IPS-NIHi7 (cell line): ENCODE data around the gene LUZP2.
"Not testable (repeated sequence)": the region's sequence is repeated elsewhere in the genome, so short reads cannot be mapped to it uniquely, and the experiment has no call there.

Experiments
- DNase-seq: peaks from one replicate; pipeline ENCODE4 v3.0.0; 2012; ENCODE audit warnings: mixed read lengths; ENCODE audit errors: extremely low spot score

LUZP2 gene

DNA sequence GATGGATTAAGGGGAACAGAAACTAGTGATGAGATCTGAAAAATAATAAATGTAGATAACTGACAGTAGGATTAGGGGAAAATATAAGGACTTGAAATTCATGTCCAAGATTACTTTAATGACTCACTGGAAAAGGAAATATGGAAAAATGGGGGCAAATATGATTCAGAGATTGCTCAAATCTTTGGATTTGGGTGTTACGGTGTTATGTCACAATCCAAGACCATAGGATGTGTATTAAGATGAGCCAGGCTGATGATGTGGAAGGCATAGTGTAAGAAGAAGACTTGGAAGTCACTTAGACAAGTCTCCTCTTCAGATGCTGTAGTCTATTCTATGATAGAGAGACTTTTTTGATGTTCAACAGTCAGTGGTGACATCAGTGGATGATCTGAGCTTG is 323.7 kb downstream of the LUZP2 start:
- DNase-seq, result no peak

DNA sequence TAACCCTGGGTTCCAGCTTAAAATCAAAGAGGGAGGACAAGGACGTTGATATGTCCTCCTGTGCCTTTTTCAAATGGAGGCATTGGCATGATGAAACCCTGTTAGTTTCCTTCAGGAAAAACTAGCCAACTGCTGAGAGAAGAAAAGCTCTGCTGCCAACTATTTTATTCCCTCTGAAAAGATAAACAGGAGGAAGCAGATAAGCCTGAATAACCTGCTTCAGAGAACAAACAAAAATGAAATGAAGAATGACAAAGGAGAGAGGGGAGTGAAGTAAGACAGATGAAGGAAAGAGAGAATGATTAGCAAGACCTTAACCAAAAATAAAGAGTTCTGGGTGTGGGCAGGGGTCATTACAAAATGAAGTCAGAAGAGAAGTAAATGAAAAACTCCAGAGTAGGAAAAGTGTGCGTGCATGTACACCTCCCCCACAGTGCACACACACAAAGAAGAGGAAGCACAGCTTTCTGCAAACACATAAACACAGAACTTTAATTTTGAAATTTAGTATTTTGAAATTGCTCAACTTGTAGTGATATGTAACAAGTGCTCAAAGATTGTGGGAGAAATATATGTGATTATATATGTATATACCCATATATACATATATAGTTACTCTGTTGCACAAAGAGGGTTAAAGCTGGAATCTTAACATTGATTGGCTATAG is 332.2 kb downstream of the LUZP2 start:
- DNase-seq, result no peak

DNA sequence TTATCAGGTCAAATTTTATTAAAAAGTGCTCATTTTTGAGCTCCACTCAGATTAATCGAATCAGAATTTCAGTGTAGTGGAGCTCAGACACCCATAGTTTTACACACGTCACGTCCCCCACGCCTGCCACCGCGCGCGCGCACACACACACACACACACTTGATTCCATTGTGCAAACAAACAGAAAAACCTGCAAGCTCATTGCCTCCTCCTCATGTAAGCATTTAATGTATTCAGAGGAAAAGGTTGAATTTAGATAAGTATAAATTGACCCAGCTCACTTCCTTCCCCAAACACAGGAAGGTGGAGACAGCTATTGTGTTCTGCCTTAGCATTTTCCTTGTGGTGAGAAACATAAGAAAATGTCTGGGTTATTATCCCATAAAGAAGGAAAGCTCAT is 336.7 kb downstream of the LUZP2 start:
- DNase-seq, result no peak

DNA sequence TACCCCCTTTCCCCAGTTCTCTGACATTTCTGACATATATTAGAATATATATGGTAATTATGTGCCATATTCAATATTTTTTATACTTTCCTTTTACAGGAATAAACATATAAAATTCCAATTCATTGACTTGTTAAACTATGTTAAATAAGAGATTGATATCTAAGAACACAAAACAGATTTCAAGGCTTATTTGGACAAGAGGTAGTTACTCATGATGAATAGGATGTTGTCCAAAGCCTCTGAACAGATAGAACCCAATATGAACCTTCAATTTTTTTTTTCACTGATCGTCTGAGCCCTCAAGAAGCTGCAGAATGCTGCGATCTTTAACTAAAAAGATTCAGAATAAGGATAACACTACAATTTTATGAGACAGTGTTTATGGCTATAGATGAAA is 340.3 kb downstream of the LUZP2 start:
- no peak for DNase-seq

DNA sequence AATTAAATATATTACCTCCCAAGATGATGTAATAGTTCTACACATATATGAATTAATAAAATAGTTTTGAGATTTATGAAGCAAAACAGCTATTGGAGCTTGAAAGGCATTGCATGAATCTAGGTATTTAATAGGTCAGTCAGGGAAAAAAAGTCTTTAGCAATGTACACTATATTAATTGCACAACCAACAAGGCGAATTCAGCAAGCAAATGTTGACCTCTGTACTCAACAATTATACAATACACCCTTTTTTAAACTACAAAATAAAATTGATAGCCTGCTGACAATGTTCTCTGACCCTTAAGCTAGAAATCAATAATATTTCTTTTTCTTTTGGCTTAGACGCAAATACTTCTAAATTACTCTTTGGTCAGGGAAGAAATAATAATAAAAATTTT is 345.5 kb downstream of the LUZP2 start:
- DNase-seq, result no peak

DNA sequence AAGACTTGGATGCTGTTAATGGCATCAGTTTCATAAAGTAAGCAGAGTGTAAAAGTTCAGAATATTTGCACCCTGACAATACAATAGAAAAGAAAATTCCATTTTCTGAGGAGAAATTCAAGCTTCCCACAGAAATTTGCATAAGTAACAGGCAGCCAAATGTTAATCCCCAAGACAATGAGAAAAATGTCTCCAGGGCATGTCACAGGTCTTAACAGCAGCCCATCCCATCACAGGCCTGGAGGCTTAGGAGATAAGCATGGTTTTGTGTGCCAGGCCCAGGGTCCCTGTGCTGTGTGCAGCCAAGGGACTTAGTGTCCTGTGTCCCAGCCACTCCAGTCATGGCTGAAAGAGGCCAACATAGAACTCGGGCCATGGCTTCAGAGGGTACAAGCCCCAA is 347.6 kb downstream of the LUZP2 start:
- DNase-seq, result no peak

DNA sequence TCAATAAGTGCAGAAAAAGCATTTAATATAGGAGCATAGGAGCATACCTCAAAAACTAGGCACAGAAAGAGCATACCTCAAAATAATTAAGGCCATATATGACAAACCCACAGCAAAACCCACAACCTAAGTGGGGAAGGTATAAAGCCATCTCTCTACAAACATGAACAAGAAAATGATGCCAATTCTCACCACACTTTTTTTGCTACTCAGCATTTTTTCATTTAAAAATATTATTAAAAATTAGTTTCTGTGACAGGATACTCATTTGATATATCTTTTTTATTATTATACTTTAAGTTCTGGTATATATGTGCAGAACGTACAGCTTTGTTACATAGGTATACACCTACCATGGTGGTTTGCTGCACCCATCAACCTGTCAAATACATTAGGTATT is 352.0 kb downstream of the LUZP2 start:
- DNase-seq, result no peak

DNA sequence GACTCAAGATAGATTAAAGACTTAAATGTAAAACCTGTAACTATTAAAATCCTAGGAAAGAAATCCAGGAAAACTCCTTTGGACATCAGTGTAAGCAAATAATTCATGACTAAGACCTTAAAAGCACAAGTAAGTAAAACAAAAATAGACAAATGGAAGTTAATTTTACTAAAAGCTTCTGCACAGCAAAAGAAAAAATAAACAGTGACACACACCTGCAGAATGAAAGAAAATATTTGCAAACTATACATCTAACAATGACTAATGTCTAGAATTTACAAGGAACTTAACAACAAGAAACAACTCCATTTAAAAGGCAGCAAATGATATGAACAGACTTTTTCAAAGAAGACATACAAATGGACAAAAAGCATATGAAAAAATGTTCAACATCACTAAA is 359.1 kb downstream of the LUZP2 start:
- DNase-seq, result no peak

DNA sequence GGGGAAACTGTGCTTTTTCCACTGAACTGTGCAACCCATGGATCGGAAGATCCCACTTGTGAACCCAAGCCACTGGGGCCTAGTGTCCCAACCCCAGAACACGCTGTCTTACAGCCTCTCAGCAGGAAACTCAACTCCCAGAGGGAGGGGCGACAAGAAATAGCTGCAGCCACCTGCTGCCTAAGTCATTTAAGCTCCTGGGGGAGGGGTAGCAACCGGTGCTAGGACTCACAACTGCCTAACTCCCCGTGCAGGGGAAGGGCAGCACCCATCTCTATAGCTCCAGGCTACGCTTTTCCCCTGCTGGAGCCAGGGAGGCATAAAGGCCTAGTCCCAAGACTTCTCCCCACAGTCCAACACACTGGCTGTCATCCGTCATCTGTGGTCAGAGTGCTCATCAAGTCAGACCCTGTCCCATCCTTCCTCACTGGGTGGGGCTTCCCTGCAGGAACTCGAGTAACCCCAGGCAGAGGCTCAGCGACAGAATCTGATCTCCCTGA is 363.0 kb downstream of the LUZP2 start:
- DNase-seq, result no peak

DNA sequence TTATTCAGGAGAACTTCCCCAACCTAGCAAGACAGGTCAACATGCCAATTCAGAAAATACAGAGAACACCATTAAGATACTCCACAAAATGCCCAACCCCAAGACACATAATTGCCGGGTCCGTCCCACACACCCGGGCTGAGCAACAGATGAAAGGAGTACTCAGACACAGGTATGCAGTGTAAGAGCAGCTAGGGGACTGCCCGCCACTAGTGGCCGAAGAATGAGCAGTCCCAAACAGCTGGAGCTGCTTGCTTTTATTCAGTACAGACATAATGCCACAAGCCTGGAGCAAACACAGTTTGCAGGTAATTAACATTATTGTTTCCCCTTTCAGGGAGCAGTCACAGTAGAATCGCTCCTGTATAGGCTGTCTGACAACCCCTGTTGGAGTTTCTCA is 364.6 kb downstream of the LUZP2 start:
- no peak for DNase-seq

DNA sequence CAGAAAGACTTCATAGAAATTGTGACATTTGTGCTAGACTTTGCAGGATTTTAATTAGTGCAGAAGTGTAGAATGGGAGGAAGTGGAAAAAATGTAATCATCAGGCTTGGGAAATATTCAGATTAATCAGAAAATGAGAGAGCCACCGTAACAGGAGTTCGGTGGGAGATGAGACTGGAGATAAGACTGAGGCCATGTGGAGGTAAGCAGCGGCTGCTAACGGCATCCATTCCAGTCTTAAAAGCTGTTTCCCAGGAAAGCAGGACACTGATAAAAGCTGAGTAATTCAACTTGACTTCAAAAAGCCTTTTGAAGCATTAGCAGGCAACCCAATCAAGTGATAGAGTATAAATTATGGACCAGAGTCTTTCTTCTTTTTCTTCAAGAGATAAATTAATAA is 369.9 kb downstream of the LUZP2 start:
- no peak for DNase-seq

DNA sequence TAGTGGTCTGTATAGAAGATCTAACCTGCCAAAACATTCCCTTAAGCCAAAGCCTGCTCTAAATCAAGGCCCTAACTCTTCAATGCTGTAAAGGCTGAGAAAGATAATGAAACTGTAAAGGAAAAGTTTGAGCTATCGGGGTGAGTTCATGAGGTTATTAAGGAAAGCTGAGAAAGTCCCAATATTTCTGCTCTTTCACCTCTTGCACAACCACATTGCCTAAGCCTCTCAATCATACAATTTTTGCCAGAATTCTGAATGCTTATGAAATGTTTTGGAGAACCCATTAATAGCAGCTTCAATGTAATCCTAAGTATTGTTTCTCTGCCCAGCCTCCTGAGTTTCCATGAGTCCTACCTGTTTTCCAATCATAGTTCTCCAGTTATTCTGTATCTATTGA is 373.2 kb downstream of the LUZP2 start:
- no peak for DNase-seq

DNA sequence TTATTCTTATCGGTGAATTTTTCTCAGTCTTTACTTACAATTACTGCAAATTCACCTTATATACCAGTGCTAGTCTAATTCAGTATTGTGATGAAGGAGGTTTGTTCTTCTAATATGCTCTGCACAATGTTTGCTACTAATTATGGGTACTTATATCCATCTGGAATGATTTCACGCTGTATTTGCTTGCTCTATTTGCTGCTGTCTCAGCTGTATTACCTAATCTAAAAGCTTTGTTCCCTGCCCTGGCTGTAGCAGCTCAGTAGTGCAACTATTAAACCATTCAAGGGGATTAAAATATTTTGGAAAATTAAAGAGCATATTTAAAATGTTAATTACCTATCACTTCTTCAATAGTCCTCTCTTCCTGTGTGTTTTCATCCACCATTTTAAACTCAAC is 375.3 kb downstream of the LUZP2 start:
- DNase-seq, result no peak

DNA sequence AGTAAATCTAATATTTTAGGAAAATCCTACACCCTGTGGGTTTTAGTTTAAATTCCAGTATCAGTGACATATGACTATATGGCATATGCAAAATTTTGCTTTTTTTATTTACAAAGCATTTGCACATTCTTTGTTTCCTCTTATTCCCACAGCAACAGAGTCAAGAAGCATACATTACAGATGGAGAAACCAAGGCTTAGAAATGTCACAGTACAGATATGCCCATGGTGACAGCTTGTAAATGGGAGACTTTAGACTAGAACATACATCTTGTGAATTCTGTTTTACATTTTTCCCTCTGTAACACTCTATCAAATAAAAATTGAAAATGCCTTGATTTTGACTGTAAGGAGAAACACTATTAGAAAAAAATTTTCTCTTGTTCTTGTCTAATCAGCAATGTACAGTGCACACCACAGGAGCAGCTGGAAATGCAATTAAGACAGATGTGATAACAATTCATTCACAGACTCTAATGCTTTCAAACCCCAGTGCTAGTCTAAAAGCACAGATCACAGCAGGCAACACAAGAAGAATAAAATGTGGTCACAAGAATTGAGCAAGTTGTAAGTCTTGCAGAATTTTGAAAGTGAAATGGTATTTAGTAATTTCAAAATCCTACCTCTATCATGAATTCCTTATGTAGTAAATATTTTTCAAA is 375.9 kb downstream of the LUZP2 start:
- no peak for DNase-seq

DNA sequence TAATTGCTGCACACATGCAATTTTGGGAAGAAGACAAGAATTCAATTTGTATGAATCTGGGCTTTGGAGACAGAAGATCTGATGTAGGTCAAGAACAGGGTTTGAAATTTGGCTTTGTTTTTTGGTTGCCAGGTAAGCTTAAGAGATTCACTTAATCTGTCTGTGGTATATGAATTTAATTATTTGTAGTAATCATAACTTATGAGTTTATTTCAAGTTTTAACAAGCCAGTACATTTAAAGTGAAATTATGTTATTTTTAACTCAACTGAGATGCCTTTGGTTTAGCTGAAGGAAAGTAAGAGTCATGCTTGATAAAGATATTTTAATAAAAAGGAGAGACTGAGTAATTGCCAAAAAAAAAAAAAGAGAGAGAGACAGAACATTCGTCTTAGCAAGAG is 384.1 kb downstream of the LUZP2 start:
- no peak for DNase-seq

DNA sequence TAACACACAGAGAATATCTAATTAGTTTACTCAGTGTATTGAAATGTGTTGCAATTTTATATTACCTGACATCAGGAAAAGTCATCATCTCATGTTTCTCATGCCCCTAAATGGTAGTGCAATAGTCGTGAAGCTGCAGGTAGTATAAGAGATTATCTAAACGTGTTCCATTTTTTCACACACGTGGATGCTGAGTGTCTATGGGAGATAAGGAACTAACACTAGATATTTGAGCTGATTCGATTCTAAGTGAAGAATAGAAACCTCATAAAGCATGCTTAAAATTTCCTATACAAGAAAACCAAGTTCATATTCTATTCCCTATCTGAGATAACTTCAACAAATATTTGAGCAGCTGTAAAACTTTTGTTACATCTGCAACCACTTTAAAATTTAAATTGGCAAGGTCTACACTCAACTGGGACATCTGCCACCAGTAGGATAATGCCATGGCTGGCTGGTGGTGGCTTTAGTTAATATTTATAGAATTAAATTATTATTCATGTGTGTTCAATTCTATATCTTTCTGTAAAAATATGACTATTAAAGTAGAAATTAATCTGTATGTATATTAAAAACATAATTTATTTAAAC is 388.8 kb downstream of the LUZP2 start:
- DNase-seq, result no peak

DNA sequence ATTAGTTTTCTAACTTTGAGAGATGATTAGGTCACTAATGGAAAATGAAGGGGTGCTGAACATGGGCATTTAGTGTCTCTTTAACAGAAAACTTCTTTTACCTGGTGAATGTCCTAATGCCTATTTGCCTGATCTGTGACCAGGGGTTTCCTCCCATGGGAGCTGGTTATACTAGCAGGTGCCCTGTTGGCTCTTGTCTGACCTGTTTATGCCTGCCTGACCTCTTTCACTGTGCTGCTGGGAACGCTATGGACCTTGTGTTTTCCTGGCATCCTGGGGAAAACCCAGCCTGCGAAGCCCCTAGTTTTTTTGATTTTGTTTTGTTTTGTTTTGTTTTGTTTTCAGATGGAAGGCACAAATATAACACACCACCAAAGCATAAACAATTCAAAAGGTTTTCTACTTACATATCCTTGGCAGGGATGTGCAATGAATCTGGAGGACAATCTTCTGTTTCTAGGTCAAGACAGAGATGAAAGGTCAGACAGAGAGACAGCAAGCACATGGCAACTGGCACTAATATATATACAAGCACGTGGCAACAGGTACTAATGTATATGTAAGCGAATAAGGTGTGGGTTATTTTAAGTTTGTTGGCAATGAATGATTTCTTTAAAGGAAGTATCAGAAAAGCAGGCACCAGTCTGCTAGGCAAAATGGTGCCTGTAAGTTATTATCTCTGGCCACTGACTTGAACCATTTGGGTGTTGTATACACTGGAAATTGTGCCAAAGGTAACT is 390.2 kb downstream of the LUZP2 start:
- no peak for DNase-seq

DNA sequence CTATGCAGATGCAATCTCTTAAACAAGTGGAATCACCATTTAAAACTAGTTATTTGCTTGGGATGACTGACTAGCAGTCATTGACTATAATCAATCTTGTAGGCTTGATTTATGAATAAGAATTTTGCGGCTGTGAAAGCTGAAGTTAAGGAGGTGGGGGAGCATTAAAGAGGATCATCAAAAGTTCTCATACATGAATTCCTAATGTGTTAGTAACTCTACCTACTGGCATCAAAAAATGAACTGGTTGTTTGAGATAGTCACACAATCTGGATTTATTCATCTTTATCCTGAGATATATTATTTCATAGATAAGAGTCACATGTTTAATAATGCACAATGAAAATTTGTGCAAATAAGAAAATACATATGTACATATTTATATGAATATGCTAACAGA is 393.6 kb downstream of the LUZP2 start:
- DNase-seq, result no peak

DNA sequence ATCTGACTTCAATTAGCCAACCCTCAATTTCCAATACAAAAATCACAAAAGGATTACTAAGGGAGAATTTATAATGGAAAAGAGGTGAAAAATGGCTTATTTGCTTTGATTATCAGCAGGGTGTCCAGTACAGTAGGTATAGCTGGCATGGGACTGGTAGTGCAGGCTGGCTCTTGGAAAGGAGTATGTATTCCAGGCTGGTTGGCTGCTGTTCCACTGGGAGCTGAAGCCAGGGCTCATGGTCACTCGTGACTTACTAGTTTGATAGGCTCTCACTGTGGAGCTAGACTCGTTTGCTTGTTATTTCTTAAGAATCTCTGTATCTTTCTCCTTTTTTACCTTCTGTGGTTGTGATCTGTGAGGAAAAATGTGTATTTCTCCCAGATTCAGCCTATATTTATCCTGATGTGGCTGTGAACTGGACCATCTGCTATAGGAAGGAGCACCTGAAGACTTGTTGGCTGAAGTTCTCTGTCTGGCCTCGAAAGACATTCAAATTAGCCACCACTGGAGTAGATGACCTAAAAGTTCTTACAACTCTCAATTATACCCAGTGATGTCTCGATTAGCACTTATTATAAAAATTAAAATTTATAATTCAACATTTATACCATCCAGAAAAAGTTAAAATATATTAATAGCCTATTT is 395.1 kb downstream of the LUZP2 start:
- DNase-seq, result not testable (repeated sequence)

DNA sequence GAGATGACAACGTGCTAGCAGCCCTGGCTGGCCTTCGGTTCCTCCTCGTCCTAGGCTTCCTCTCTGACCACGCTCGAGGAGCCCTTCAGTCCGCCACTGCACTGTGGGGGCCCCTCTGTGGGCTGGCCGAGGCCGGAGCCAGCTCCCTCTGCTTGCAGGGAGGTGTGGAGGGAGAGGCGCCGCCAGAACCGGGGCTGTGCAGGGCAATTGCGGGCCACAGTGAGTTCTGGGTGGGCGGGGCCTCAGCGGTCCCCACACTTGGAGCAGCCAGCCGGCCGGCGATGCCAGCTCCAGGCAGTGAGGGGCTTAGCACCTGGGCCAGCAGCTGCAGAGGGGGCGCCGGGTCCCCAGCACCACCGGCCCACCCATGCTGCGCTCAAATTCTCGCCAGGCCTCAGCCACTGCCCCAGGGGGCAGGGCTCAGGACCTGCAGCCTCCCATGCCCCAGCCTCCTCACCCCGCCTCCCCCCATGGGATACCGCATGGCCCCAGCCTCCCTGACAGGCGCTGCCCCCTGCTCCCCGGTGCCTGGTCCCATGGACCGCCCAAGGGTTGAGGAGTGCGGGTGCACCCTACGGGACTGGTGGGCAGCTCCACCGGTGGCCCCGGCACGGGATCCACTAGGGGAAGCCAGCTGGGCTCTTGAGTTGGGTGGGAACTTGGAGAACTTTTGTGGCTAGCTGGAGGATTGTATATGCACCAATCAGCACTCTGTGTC is 399.4 kb downstream of the LUZP2 start:
- DNase-seq, result no peak

DNA sequence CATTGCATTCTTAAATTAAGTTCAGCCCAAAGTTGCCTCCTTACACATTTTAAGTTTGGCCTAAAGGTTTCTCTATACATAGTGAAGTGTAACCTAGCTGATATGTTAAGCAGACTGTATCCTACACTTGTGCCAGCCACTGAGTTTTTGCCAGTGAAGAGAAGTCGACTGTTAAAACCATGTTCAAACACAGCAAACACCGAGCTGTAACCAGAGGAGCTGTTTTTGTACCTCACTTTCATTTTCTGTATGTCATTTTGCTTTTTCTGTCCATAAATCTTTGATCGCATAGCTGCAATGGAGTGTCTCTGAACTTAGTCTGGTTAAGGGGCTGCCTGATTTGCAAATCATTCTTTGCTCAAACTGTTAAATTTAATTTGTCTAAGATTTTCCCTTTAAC is 403.7 kb downstream of the LUZP2 start:
- DNase-seq, result no peak
